Measurements from ENCODE around the gene GFY. TPM values are rescaled to one million over a fixed set of nuclear protein-coding genes. Genes with fewer than 3 reads are reported as not detected.

The GFY gene
- total and polyA plus RNA-seq, 2 donors (not counting 1 experiment from before 2014, with no cell fraction given), result not detected

DNA sequence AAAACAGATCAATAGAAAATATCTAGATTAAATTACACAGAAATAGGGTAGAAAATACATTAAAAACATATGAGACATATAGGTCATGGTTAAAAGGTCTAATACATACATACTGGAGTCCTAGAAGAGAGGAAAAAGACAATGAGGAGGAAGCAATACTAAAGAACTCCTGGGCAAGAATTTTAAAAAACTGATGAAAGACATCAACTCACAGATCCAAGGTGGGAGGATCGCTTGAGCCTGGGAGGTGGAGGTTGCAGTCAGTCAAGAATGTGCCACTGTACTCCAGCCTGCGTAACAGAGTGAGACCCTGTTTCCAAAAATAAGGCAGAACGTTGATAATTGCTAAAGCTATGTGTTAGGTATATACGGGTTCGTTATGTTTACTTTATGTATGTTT is 42.5 kb upstream of the GFY start:
- intact Hi-C loops (cut with micrococcal nuclease), result no loop called here
- H3K4me1 ChIP-seq (ENCODE audit: control insufficient read depth in 2 of 2, insufficient read depth in 2 of 2, low read length in 2 of 2), result peaks cover 0 to 3% of the 10 kb centered on the region in 2 donors
- no peak for ATAC-seq (ENCODE audit: low read depth)
- H3K27me3 Mint-ChIP-seq, result no peaks in the 10 kb centered on the region
- H3K4me3 Mint-ChIP-seq, result no peak overlapping the region
- no peak for DNase-seq
- no peaks in the 10 kb centered on the region for H3K79me2 ChIP-seq (ENCODE audit: control insufficient read depth, insufficient read depth, low read length)
- no peak overlapping the region for H3K9ac ChIP-seq (ENCODE audit: low read length)
- ChIA-PET POLR2A (interaction anchor here (0.7 kb wide), 1 partner anchor 119 kb away, joined by 7 read pairs; no protein-coding TSS in a partner anchor), CTCF (interaction anchor here (0.7 to 2.1 kb wide), 6 partner anchors 9 to 234 kb away, joined by 3 to 6 read pairs (median 4); no protein-coding TSS in a partner anchor)
- no peak for TF ChIP-seq EZH2 (IDR thresholded peaks at IDR 0.05; ENCODE audit: borderline replicate concordance, insufficient read depth, low read depth, low read length, poor library complexity, severe bottlenecking)
- TF ChIP-seq, protein P1, sequence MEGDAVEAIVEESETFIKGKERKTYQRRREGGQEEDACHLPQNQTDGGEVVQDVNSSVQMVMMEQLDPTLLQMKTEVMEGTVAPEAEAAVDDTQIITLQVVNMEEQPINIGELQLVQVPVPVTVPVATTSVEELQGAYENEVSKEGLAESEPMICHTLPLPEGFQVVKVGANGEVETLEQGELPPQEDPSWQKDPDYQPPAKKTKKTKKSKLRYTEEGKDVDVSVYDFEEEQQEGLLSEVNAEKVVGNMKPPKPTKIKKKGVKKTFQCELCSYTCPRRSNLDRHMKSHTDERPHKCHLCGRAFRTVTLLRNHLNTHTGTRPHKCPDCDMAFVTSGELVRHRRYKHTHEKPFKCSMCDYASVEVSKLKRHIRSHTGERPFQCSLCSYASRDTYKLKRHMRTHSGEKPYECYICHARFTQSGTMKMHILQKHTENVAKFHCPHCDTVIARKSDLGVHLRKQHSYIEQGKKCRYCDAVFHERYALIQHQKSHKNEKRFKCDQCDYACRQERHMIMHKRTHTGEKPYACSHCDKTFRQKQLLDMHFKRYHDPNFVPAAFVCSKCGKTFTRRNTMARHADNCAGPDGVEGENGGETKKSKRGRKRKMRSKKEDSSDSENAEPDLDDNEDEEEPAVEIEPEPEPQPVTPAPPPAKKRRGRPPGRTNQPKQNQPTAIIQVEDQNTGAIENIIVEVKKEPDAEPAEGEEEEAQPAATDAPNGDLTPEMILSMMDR (IDR thresholded peaks at IDR 0.05), result no peak
- H3K27ac ChIP-seq (ENCODE audit: low read length in 2 of 2), result no peak overlapping the region
- no peaks in the 10 kb centered on the region for H4K20me1 ChIP-seq (ENCODE audit: control insufficient read depth, insufficient read depth, low read length, poor library complexity, severe bottlenecking)
- no peak overlapping the region for H3K4me2 ChIP-seq (replicated peaks; ENCODE audit: low read depth, low read length, poor library complexity, severe bottlenecking)
- H2AFZ ChIP-seq (ENCODE audit: insufficient read depth, low read depth, low read length, poor library complexity, severe bottlenecking), result no peak overlapping the region
- peaks cover 5 to 11% (median 8%) of the 10 kb centered on the region in 3 donors for H3K9me3 ChIP-seq (ENCODE audit: control extremely low read depth in 1 of 3, control insufficient read depth in 2 of 3, insufficient read depth in 1 of 3, low read length in 2 of 3)
- no peak overlapping the region for H3K4me3 ChIP-seq (ENCODE audit: control extremely low read depth in 1 of 5, extremely low read depth in 1 of 5, insufficient read depth in 1 of 5, low read depth in 2 of 5, low read length in 4 of 5)
- no peak overlapping the region for H3K27ac Mint-ChIP-seq
- no peaks in the 10 kb centered on the region for H3K27me3 ChIP-seq (replicated peaks in 1 of 4; ENCODE audit: control extremely low read depth in 1 of 4, control insufficient read depth in 3 of 4, insufficient read depth in 4 of 4, low read length in 3 of 4)
- 100% methylated on average over 2 of the region's 5 CpGs for WGBS (ENCODE audit: insufficient coverage)
- peaks cover 4% of the 10 kb centered on the region for H3K4me1 Mint-ChIP-seq
- H3K36me3 ChIP-seq (replicated peaks in 1 of 2; ENCODE audit: control extremely low read depth in 1 of 2, control insufficient read depth in 1 of 2, extremely low read depth in 1 of 2, insufficient read depth in 2 of 2, low read length in 1 of 2), result no peaks in the 10 kb centered on the region
- peaks cover 3% of the 10 kb centered on the region for H3K9me3 Mint-ChIP-seq (ENCODE audit: insufficient read depth)

DNA sequence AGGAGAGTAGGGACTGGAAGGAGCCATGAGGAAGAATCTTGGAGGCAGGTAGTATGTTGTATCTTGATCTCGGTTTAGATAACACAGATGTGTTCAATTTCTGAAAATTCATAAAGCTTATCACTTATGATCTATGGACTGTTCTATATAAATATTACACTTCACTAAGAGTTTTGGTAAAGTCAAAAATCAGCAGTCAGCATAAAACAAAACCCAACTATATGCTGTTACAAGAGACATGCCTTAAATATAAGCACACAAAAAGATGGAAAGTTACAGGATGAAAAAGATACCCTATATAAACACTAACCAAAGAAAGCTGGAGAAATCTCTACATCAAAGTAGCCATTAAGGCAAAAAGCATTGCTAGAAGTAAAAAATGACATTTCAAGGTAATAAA is 41.6 kb upstream of the GFY start:
- no peak overlapping the region for H2AFZ ChIP-seq (ENCODE audit: insufficient read depth, low read depth, low read length, poor library complexity, severe bottlenecking)
- H3K27me3 ChIP-seq (replicated peaks in 1 of 4; ENCODE audit: control extremely low read depth in 1 of 4, control insufficient read depth in 3 of 4, insufficient read depth in 4 of 4, low read length in 3 of 4), result no peaks in the 10 kb centered on the region
- no peaks in the 10 kb centered on the region for H3K36me3 ChIP-seq (replicated peaks in 1 of 2; ENCODE audit: control extremely low read depth in 1 of 2, control insufficient read depth in 1 of 2, extremely low read depth in 1 of 2, insufficient read depth in 2 of 2, low read length in 1 of 2)
- no peak overlapping the region for H3K4me3 ChIP-seq (ENCODE audit: control extremely low read depth in 1 of 5, extremely low read depth in 1 of 5, insufficient read depth in 1 of 5, low read depth in 2 of 5, low read length in 4 of 5)
- no peak overlapping the region for H3K27ac Mint-ChIP-seq
- peaks cover 3% of the 10 kb centered on the region for H3K9me3 Mint-ChIP-seq (ENCODE audit: insufficient read depth)
- TF ChIP-seq EZH2 (IDR thresholded peaks at IDR 0.05; ENCODE audit: borderline replicate concordance, insufficient read depth, low read depth, low read length, poor library complexity, severe bottlenecking), result no peak
- TF ChIP-seq, protein P1 (IDR thresholded peaks at IDR 0.05), result no peak
- CTCF ChIA-PET, result interaction anchor here (0.7 to 2.1 kb wide), 6 partner anchors 8 to 235 kb away, joined by 3 to 6 read pairs (median 4); no protein-coding TSS in a partner anchor
- ATAC-seq (ENCODE audit: low read depth), result no peak
- peaks cover 13% of the 10 kb centered on the region for H3K4me1 Mint-ChIP-seq
- peaks cover 5 to 18% (median 8%) of the 10 kb centered on the region in 3 donors for H3K9me3 ChIP-seq (ENCODE audit: control extremely low read depth in 1 of 3, control insufficient read depth in 2 of 3, insufficient read depth in 1 of 3, low read length in 2 of 3)
- DNase-seq, result no peak
- no peaks in the 10 kb centered on the region for H4K20me1 ChIP-seq (ENCODE audit: control insufficient read depth, insufficient read depth, low read length, poor library complexity, severe bottlenecking)
- H3K4me2 ChIP-seq (replicated peaks; ENCODE audit: low read depth, low read length, poor library complexity, severe bottlenecking), result no peak overlapping the region
- POLR2A ChIA-PET, result interaction anchor here (0.6 to 0.7 kb wide), 3 partner anchors 26 to 296 kb away, joined by 3 to 7 read pairs (median 6); no protein-coding TSS in a partner anchor
- WGBS (ENCODE audit: insufficient coverage), result no CpG with 5 or more reads among the region's 1 CpG
- no peaks in the 10 kb centered on the region for H3K79me2 ChIP-seq (ENCODE audit: control insufficient read depth, insufficient read depth, low read length)
- intact Hi-C loops (cut with micrococcal nuclease), result no loop called here
- H3K9ac ChIP-seq (ENCODE audit: low read length), result no peak overlapping the region
- no peak overlapping the region for H3K27ac ChIP-seq (ENCODE audit: low read length in 2 of 2)
- no peaks in the 10 kb centered on the region for H3K27me3 Mint-ChIP-seq
- H3K4me3 Mint-ChIP-seq, result no peak overlapping the region
- H3K4me1 ChIP-seq (ENCODE audit: control insufficient read depth in 2 of 2, insufficient read depth in 2 of 2, low read length in 2 of 2), result peaks cover 2 to 11% of the 10 kb centered on the region in 2 donors

Data from B cell (primary cell).